ENCODE results near the gene TRPV6. TPM values are rescaled to one million over a fixed set of nuclear protein-coding genes. Genes with fewer than 3 reads are reported as not detected.
A peak's percentile ranks its signal among the peaks of the same experiment; 100 is the strongest.

The TRPV6 gene
- total RNA-seq, 2 donors from 2014 or later: 0.21 to 0.45 TPM

- no peak for DNase-seq
These were observed 25.7 kb downstream of the TRPV6 start for GRCh38 chr7:142859829-142860228.

GRCh38 chr7:142859411-142859810 lies 26.1 kb downstream of the TRPV6 start:
- ATAC-seq (no peak), DNase-seq (no peak)
- intact Hi-C loops (cut with DNase I, micrococcal nuclease): loop anchor here in 1 of 2 donors (10.0 kb wide), 2 partner anchors 145 to 355 kb away; no protein-coding TSS in a partner anchor

More at GRCh38 chr7:142859829-142860228, 25.7 kb downstream of the TRPV6 start:
- intact Hi-C loops (cut with DNase I, micrococcal nuclease): loop anchor here in 1 of 2 donors (10.0 kb wide), 2 partner anchors 145 to 355 kb away; no protein-coding TSS in a partner anchor
- ATAC-seq: no peak

- intact Hi-C loops (cut with DNase I, micrococcal nuclease): loop anchor here in 1 of 2 donors (10.0 kb wide), 2 partner anchors 147 to 357 kb away; no protein-coding TSS in a partner anchor
- DNase-seq (no peak), ATAC-seq (no peak)
These were observed 27.9 kb downstream of the TRPV6 start for GRCh38 chr7:142857625-142858024.

GRCh38 chr7:142856565-142857245 lies 28.8 kb downstream of the TRPV6 start:
- ATAC-seq (no peak), DNase-seq (no peak)
- intact Hi-C loops (cut with DNase I, micrococcal nuclease): loop anchor here in 1 of 2 donors (10.0 kb wide), 2 partner anchors 148 to 358 kb away; no protein-coding TSS in a partner anchor

DNA sequence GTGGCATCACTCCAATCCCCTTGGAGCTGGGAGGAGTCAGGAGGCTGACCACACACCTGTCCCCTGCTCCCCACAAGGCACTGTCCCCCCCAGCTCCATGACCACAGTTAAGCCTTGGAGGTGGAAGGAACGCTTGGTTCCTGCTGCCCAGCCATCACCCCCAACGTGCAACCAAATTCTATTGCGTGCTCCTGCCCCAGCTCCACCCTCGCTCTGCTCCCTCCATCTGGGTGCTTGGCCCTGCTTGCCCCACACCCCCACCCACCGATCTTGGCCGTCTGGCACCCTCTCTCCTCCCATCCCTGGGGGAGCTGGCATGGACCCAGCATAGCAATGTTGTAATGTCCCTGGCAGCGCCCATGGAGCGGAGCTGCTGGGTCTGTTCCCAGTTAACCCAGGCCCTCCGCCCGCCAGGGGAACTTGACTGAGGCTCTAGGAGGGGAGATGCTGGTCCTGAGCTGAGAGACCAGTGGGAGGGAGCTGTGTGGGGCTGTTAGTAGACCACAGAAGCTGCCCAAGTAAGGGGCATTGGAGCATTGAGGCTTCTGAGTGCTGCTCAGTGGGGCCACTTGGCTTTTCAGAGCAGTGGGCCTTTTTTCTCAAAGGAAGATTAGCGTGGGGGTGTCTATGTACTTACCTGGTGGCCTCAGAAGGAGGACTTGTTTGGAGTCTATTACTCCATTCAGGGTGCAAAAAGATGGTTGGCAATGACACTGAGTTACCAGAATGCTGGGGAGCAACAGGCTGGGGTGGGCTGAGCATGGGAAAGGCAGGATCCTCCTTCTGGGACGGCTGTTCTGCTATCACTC lies 29.6 kb downstream of the TRPV6 start:
- ATAC-seq (no peak), DNase-seq (peak in 1 of 2 donors; percentile 38)
- intact Hi-C loops (cut with DNase I, micrococcal nuclease): loop anchor here in 1 of 2 donors (10.0 kb wide), 2 partner anchors 149 to 359 kb away; no protein-coding TSS in a partner anchor

DNA sequence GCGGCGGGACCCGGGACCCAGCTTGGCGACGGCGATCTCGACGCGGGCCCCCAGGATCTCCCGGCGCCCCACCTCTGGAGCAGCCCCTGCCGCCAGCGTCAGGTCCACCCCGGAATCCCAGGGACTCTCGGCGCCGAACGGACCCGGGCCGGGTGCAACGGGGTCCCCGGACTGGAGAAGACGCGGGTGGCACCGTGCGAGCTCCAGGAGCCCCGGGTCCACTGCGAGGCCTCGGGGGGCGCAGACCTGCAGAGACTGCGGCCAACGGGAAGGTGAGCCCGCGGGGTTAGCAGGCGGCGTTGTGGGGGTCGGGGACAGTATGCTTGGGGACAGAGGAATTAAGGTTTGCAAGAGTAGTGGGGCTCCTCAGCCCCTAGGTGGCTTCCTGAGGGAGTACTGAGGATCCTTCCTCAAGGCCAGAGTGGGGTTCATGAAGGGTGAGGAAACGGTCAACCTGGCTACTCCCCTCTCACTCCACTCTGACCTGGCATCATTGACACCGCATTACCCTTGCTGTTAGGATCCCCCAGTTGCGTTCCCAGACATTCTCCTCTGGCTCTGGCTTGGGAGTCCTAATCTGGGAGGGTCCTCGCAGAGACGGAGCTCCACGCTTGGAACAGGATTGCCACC lies 30.3 kb downstream of the TRPV6 start:
- DNase-seq (no peak), ATAC-seq (no peak)
- intact Hi-C loops (cut with DNase I, micrococcal nuclease): loop anchor here in 1 of 2 donors (10.0 kb wide), 2 partner anchors 150 to 360 kb away; no protein-coding TSS in a partner anchor

GRCh38 chr7:142854372-142855113 lies 31.0 kb downstream of the TRPV6 start, which contains the start of gene EPHB6:
TSS of gene EPHB6 (plus strand) at chr7:142855076. CDS start at chr7:142863228, 8,152 bp downstream.
- ATAC-seq: peak; percentile 87
- DNase-seq: peak; percentile 71 to 83
- intact Hi-C loops (cut with DNase I, micrococcal nuclease): loop anchor here in 1 of 2 donors (10.0 kb wide), 2 partner anchors 150 to 360 kb away; no protein-coding TSS in a partner anchor

GRCh38 chr7:142853739-142854371 lies 31.7 kb downstream of the TRPV6 start:
- ATAC-seq (peak; percentile 77), DNase-seq (peak; percentile 52 to 69)
- intact Hi-C loops (cut with DNase I, micrococcal nuclease): loop anchor here in 1 of 2 donors (10.0 kb wide), 2 partner anchors 151 to 361 kb away; no protein-coding TSS in a partner anchor

DNA sequence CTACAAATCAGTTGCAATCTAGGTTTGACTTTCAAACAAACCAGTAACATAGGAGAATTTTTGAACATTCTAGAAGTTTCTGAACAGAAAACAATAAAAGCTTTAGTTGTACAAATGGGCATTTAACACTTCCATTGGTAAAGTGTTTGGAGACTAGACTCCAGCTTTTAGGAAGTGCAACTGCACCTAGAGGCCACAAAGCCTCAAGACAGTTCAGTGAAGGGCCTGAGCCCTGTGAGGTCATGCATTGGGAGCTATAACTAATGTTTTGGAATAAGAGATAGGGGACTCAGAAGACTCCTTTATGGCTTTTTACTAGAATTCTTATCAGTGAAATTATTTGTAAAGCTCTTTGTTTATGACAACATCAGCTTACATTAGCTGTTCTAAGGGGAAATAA lies 33.6 kb downstream of the TRPV6 start:
- DNase-seq (no peak), ATAC-seq (no peak)
- intact Hi-C loops (cut with DNase I, micrococcal nuclease): loop anchor here in 1 of 2 donors (10.0 kb wide), 2 partner anchors 153 to 363 kb away; no protein-coding TSS in a partner anchor

- ATAC-seq (no peak), DNase-seq (no peak)
- intact Hi-C loops (cut with DNase I, micrococcal nuclease): loop anchor here in 1 of 2 donors (10.0 kb wide), 2 partner anchors 154 to 364 kb away; no protein-coding TSS in a partner anchor
These were observed 34.3 kb downstream of the TRPV6 start for GRCh38 chr7:142851269-142851668.

DNA sequence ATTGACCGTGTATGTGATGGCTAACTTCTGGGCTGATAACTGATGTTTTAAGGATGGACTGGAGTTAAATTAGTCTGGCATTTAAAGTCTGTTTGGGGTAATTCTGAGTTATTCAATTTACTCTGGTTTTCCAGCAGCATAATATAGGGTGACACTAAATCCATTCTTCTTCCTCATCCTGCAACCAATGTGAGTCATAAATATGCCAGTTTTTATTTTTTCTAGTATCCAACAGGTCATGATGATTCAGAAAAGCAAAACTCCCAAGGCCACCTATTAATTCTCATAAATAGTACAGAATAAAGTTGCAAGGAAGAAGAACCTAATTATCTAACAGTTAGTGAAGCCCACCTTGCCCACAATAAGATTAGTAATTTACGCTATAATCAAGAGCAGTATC lies 38.2 kb downstream of the TRPV6 start:
- intact Hi-C loops (cut with DNase I, micrococcal nuclease): no loop called here
- DNase-seq (no peak), ATAC-seq (no peak)

DNA sequence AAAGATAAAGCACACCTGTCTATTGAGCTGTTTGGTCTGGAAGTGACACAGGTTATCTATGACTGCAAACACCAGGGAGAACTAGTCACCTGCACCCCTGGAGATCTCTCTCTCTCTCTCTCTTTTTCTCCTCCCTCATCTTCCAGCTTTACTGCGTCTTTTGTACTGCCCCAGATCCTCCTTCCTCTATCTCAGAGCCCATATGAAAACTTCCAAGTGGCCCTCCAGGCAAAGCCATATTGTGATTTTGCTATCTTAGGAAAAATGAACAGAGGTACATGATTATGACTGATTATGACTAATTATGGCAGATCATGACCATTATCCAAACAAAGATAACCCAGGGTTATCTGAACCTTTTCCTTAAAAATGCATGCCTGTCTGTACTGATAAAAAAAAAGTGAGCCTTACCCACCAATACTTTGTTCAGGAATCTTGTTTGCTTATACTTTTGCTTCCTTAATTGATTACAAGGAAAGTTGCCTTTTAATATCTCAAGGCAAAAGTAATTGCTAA lies 43.2 kb downstream of the TRPV6 start:
- intact Hi-C loops (cut with DNase I, micrococcal nuclease): no loop called here
- DNase-seq (no peak), ATAC-seq (no peak)

DNA sequence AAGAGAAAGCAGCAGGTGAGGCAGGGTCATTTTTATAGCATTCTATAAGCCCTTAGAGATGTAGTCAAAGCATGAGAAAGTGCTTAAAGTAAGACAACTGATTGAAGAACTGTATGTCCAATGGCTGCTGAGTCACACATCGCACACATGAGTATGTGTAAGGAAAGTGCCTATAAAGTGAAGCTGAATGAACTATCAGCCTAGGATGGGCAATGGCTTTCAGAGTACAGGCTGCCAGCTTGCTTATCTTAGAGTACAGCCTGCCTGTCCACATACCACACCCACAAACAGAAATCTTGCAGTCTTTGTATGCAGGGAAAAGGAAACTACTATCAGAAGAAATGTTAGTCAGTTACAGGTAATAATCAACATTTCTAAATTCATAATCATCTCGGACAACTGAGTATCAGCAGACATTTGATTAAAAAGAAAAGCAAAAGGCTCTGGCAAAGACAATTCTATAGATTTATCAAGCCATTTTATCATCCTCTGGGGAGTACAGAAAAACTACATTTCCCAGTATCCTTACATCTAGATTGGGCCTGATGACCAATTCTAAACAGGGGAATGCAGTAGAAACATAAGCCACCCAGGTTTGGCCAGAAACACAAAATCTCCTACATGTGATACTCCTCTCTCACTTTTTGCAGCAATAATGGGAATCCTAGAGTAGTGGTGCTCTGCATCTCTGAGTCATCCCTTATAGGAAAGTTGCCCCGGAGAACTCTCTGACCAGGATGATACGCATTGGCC lies 46.9 kb downstream of the TRPV6 start:
- no peak for DNase-seq
- ATAC-seq: peak; percentile 63
- intact Hi-C loops (cut with DNase I, micrococcal nuclease): no loop called here

GRCh38 chr7:142836426-142836825 lies 49.1 kb downstream of the TRPV6 start:
- DNase-seq: no peak
- ATAC-seq: no peak
- intact Hi-C loops (cut with DNase I, micrococcal nuclease): no loop called here

DNA sequence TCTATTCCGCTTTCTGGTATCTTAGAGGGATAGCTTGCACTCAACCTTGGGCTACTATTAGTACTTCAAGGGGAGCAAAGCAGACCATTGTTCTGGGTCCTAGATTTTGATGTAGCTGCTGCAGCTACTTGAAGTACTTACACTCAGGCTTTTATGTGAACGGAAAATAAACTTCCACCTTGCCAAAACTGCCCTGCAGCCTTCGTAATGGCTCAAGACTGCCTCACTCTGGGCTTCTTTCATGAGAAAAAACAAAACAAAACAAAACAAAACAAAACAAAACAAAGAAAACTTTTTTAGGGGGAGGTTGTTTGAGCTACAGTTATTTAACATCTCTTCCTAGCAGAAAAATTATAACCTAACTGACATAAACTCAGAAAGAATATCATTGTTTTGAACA lies 50.1 kb downstream of the TRPV6 start:
- intact Hi-C loops (cut with DNase I, micrococcal nuclease): no loop called here
- DNase-seq (no peak), ATAC-seq (no peak)

DNA sequence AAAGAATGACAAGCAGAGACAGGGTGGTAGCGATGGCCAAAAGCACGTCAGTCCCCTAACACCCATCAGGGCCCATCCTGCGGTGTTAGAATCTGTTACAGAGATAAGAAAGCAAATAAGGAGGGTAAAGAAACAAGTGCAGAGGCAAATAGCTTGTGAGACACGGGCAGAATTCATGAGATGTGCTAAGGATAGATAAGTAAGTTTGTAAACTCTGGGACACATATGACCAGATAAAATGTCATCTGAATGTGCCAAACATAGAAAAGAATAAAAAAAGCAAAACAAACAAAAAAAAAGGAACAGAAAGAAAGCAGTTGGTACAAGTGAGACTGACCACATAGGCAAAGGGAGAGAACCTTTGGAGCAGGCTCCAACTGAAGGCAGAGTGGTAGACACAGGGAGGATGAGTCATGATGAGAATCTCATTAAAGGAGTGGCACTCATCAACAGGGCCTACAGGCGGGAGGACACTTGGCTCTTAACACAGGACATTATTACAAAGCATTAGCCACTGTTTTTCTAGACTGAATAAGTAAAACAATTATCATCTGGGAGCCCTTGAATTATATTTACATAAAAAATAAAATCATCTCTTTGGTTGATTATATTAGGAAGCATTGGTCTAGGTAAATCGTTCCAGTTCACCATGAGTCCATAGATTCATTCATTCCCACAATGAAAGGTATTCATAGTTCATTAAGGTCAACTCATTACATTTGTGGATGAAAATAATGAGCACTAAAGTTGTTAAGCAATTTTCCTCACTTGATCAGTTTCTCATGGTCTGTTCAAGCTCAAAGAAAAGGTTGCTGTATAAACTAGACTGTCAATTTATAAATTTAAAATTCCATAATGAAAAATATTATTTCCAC lies 52.1 kb downstream of the TRPV6 start:
- DNase-seq: no peak
- intact Hi-C loops (cut with DNase I, micrococcal nuclease): no loop called here
- no peak for ATAC-seq
